Body of pancreas (tissue), 4 donors: ENCODE data around the gene BCCIP. TPM values are rescaled to one million over a fixed set of nuclear protein-coding genes. Genes with fewer than 3 reads are reported as not detected.
A peak's percentile ranks its signal among the peaks of the same experiment; 100 is the strongest.

Experiments used
- ATAC-seq: fragments of 150-250 bp; one replicate; pipeline ENCODE4 v1.9.1; 2016
- DNase-seq, 4 donors: peaks; one replicate each; pipeline ENCODE4 v3.0.0-alpha.2; 2019
- H3K27ac ChIP-seq, 4 donors: fragments of 200-600 bp; sonication (generic); 1 replicate in 3 of 4; 2 replicates in 1 of 4; pipeline versions ENCODE4 v1.5.1 to v1.6.1; 2016 to 2019; ENCODE audit warnings: mild to moderate bottlenecking in 1 of 4, mixed read lengths in 1 of 4, moderate library complexity in 1 of 4
- H3K27me3 ChIP-seq, 2 donors: fragments of 200-600 bp; sonication (generic); one replicate each; pipeline ENCODE4 v1.6.0; 2016; ENCODE audit warnings: mild to moderate bottlenecking in 1 of 2
- H3K36me3 ChIP-seq, 2 donors: fragments of 200-600 bp; sonication (generic); replicated peaks in 1 of 2; 2 replicates each; pipeline ENCODE4 v1.5.1; 2016; ENCODE audit warnings: low read depth in 2 of 2; ENCODE audit not compliant: insufficient read depth in 1 of 2
- H3K4me1 ChIP-seq: fragments of 200-600 bp; sonication (generic); one replicate; pipeline ENCODE4 v1.6.0; 2016
- H3K4me3 ChIP-seq, 2 donors: fragments of 200-600 bp; sonication (generic); 1 replicate in 1 of 2; 2 replicates in 1 of 2; pipeline ENCODE4 v1.5.1; 2016 to 2019
- H3K9me3 ChIP-seq, 3 donors: fragments of 200-600 bp; sonication (generic); 1 replicate in 2 of 3; 2 replicates in 1 of 3; pipeline ENCODE4 v1.5.1; 2016
- POLR2A ChIP-seq, 3 donors: fragments of 450-650 bp; IDR thresholded peaks; one replicate each; pipeline ENCODE4 v1.6.1; 2016; ENCODE audit warnings: antibody characterized with exemption in 3 of 3, mild to moderate bottlenecking in 2 of 3
- whole genome bisulfite sequencing, 2 donors: methylation state at CpG; one replicate each; pipeline ENCODE4 v1.1.5; 2017; 5-methylcytosine and 5-hydroxymethylcytosine counted together
- intact Hi-C: fragments of 100-400 bp; cut with DNase I; formaldehyde crosslinking; loops from one replicate; pipeline ENCODE4 v1.15.1; 2023
- total RNA-seq, 2 donors: library from RNA; depleted of rRNA; stranded (reverse); fragments of >200 nt; gene quantifications; one replicate each; pipeline ENCODE4 v1.1.0, GENCODE V29; 2016
- TF ChIP-seq, protein P1 (sequence below), 7 experiments: fragments of 450-650 bp in 4 of 7; fragments of 200-600 bp in 3 of 7; sonication (generic) in 3 of 7; IDR thresholded peaks; one replicate each; pipeline ENCODE4 v1.5.1; 2016 to 2019; ENCODE audit warnings: antibody characterized with exemption in 7 of 7

Gene BCCIP
- total RNA-seq, 2 donors from 2014 or later, result 16.2 to 31.4 TPM

DNA sequence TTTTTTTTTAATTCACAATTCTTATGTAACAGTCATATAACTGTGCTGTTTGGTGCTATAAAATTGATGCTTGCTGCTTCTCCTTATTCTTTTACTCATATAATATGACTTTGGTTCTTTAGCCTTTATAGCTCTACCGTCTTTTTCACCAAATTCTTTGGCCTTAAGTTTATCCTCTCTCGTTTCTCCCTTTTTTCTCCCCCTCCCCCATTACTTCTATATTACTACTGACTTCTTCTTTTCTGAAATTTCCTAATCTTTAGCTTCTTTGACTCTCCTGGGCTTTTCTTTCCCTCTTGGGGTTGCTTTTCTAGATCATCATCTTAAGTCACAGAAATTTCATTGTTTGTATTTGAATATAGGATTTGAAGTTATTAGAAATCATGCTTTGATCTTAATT, 3.8 kb downstream of the BCCIP start:
- 86 to 87% methylated on average over 2 of the region's 2 CpGs for WGBS, 2 donors
- no peak for DNase-seq
- no peak for ATAC-seq
- Histone ChIP-seq H3K36me3 (peaks cover 0 to 14% of the 10 kb centered on the region in 2 donors), H3K27me3 (no peaks in the 10 kb centered on the region), H3K4me3 (no peak overlapping the region), H3K9me3 (no peaks in the 10 kb centered on the region), H3K27ac (no peak overlapping the region), H3K4me1 (peaks cover 31% of the 10 kb centered on the region)
- TF ChIP-seq, protein P1, sequence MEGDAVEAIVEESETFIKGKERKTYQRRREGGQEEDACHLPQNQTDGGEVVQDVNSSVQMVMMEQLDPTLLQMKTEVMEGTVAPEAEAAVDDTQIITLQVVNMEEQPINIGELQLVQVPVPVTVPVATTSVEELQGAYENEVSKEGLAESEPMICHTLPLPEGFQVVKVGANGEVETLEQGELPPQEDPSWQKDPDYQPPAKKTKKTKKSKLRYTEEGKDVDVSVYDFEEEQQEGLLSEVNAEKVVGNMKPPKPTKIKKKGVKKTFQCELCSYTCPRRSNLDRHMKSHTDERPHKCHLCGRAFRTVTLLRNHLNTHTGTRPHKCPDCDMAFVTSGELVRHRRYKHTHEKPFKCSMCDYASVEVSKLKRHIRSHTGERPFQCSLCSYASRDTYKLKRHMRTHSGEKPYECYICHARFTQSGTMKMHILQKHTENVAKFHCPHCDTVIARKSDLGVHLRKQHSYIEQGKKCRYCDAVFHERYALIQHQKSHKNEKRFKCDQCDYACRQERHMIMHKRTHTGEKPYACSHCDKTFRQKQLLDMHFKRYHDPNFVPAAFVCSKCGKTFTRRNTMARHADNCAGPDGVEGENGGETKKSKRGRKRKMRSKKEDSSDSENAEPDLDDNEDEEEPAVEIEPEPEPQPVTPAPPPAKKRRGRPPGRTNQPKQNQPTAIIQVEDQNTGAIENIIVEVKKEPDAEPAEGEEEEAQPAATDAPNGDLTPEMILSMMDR (IDR thresholded peaks at IDR 0.05), result no peak
- TF ChIP-seq POLR2A (IDR thresholded peaks at IDR 0.05), result no peak
- intact Hi-C loops, result no loop called here

- H3K36me3 ChIP-seq, result peaks cover 0 to 17% of the 10 kb centered on the region in 2 donors
- intact Hi-C loops, result no loop called here
These were observed 5.0 kb downstream of the BCCIP start for GRCh38 chr10:125828311-125828710.

GRCh38 chr10:125836746-125837145, 13.4 kb downstream of the BCCIP start:
- H3K36me3 ChIP-seq, result peaks cover 15 to 35% of the 10 kb centered on the region in 2 donors
- H3K9me3 ChIP-seq, result no peaks in the 10 kb centered on the region
- intact Hi-C loops, result loop anchor here (10.0 kb wide), 1 partner anchor 102 kb away; no protein-coding TSS in a partner anchor
- DNase-seq (no peak), ATAC-seq (no peak)
- WGBS, 2 donors, result 27 to 36% methylated on average over 2 of the region's 2 CpGs
- no peak overlapping the region for H3K27ac ChIP-seq
- H3K27me3 ChIP-seq, result no peaks in the 10 kb centered on the region
- TF ChIP-seq, protein P1 (IDR thresholded peaks at IDR 0.05), result no peak
- no peak for TF ChIP-seq POLR2A (IDR thresholded peaks at IDR 0.05)
- peaks cover 5% of the 10 kb centered on the region for H3K4me1 ChIP-seq
- H3K4me3 ChIP-seq, result no peak overlapping the region

More at GRCh38 chr10:125828311-125828710, 5.0 kb downstream of the BCCIP start:
- H3K27ac ChIP-seq, result no peak overlapping the region
- no peak for ATAC-seq
- no peak overlapping the region for H3K4me3 ChIP-seq
- no peaks in the 10 kb centered on the region for H3K9me3 ChIP-seq
- no peaks in the 10 kb centered on the region for H3K27me3 ChIP-seq
- 93 to 95% methylated on average over 5 of the region's 5 CpGs for WGBS, 2 donors
- DNase-seq, result no peak
- H3K4me1 ChIP-seq, result peaks cover 28% of the 10 kb centered on the region
- TF ChIP-seq, protein P1 (IDR thresholded peaks at IDR 0.05), result no peak
- no peak for TF ChIP-seq POLR2A (IDR thresholded peaks at IDR 0.05)

GRCh38 chr10:125838802-125839575, 15.6 kb downstream of the BCCIP start:
- Histone ChIP-seq H3K9me3 (no peaks in the 10 kb centered on the region), H3K36me3 (peaks cover 15 to 28% of the 10 kb centered on the region in 2 donors), H3K4me3 (no peak overlapping the region), H3K27me3 (no peaks in the 10 kb centered on the region), H3K4me1 (peaks cover 19% of the 10 kb centered on the region), H3K27ac (peak overlapping the region in 2 of 4 donors; percentile 27 to 54)
- intact Hi-C loops, result loop anchor here (10.0 kb wide), 1 partner anchor 104 kb away; no protein-coding TSS in a partner anchor
- DNase-seq, result peak in 3 of 4 donors; percentile 28 to 59 (median 51)
- 45 to 48% methylated on average over 7 to 9 of the region's 9 CpGs for whole genome bisulfite sequencing, 2 donors
- TF ChIP-seq POLR2A (IDR thresholded peaks at IDR 0.05), result no peak
- TF ChIP-seq, protein P1 (IDR thresholded peaks at IDR 0.05), result peak in 1 of 7 experiments; percentile 19
- ATAC-seq, result no peak
